ENCODE results near the gene EPS15.

DNA sequence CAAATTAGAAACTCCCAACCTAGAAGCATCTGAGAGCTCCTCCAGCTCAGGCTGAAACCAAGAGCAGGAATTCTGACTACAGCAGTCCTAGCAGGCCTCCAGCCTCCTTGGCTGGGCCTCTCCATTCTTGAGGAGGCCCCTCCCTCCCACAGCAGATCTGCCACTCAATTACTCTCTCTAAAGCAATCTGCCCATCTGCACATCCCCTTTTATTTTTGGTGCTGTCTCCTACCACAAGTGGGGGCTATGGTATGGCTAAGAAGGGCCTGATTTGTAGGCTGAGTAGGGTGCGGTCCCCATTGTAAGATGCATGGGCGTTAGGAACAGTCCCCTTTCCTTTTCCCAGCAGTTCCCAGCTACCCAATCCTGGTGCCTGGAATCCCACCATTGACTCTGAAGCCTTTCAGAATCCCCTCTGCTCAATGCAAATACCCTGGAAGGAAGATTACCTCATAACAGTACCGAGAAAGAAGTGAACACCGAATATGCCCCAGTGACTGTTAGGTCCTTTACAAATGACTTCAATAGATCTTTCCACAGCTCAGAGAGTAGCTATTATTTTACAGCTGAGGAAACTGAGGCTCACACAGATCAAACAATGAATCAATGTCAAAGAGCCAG lies 177.1 kb downstream of the EPS15 start:
- no peak for TF ChIP-seq POLR2AphosphoS5 (IDR thresholded peaks at IDR 0.05; ENCODE audit: low read depth, low read length)
- no peak for TF ChIP-seq POLR2A (IDR thresholded peaks at IDR 0.05; ENCODE audit: low read depth, low read length)
- TF ChIP-seq TAF1 (IDR thresholded peaks at IDR 0.05; ENCODE audit: low read depth, low read length): no peak
- peak; percentile 70 for TF ChIP-seq SPI1 (IDR thresholded peaks at IDR 0.05; ENCODE audit: low read depth, low read length)
- peak; percentile 55; the same call in 1 of the 2 replicates for TF ChIP-seq POU2F2 (IDR thresholded peaks at IDR 0.05; ENCODE audit: low read depth, low read length)

Measured in GM12891 (cell line).